ENCODE data around the gene TIMP4. TPM values are rescaled to one million over a fixed set of nuclear protein-coding genes. Genes with fewer than 3 reads are reported as not detected.

The TIMP4 gene
- total RNA-seq, 2 experiments from 2014 or later: not detected

DNA sequence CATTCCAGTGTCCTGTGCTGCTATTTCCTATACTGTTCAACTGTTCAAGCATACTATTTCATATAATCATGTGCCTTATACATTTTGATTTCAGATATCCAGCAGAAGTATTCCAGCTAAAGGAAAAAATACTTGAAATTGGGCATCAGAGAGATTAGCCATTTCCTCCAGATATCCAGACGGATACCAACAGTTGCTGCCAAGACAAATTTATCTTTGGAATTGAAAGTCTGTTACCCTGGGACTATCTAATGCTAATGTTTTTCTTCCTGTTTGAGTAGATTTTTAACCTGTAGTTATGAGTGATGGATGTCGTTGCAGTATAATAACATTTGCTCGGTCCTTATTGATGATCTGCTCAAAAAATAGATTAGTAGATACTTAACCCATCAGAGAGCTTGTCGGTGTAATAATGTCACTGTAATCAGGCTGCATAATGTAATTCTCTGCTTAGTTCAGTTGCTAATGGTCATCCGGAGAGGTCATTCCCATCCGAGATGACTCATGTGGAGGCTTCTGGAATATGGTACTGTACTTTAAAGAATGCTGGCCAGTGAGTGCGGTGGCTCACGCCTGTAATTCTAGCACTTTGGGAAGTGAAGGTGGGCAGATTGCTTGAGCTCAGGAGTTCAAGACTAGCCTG lies 51.5 kb downstream of the TIMP4 start:
- POLR2A ChIA-PET: no interaction called here
- Mint-ChIP-seq H3K36me3 (ENCODE audit: low read depth) (no peaks in the 10 kb centered on the region), H3K9me3 (peaks cover 3% of the 10 kb centered on the region), H3K27me3 (peaks cover 18% of the 10 kb centered on the region), H3K27ac (no peak overlapping the region), H3K4me3 (no peak overlapping the region), H3K4me1 (no peaks in the 10 kb centered on the region)
- no peak for DNase-seq
- CTCF ChIA-PET: no interaction called here

Other genes starting within 250 kb of the TIMP4 start
- gene SYN2, start 154.5 kb downstream of the TIMP4 start, total RNA-seq: under 1 TPM in 1 of 2 experiments, not detected in 1; 0.08 TPM
- 1 to 10 TPM; 2.2 to 3.7 TPM for gene PPARG, start 130.2 kb upstream of the TIMP4 start, total RNA-seq